HG03060 (cell line): ENCODE results near the gene UBE2J2.
"Not testable (repeated sequence)": the region's sequence is repeated elsewhere in the genome, so short reads cannot be mapped to it uniquely, and the experiment has no call there.

ENCODE experiments used
- ATAC-seq: cut with Tn5 transposase; IDR thresholded peaks from one replicate; pipeline ENCODE4 v1.9.1; 2021; ENCODE audit warnings: low read depth, moderate number of reproducible peaks; ENCODE audit not compliant: unreplicated experiment

The UBE2J2 gene

DNA sequence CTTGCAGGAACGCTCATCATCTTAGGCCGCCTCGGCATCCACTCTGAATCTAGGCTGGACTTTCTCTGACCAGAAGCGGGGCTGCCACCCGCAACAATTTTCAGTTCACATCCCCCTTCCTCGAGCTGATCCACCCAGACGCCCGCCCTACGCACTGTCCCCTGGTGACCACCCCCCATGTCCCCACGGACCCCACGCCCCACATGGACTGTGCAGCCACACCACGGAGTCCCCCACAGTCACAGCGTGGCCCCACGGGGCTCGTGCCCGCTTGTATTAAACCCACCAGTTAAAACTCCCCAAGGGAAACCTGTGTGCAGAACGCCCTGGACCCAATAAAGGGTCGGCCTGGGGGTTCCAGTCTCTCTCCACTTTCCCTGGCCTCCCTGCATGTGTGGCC is 14.1 kb downstream of the UBE2J2 start:
- ATAC-seq = no peak

DNA sequence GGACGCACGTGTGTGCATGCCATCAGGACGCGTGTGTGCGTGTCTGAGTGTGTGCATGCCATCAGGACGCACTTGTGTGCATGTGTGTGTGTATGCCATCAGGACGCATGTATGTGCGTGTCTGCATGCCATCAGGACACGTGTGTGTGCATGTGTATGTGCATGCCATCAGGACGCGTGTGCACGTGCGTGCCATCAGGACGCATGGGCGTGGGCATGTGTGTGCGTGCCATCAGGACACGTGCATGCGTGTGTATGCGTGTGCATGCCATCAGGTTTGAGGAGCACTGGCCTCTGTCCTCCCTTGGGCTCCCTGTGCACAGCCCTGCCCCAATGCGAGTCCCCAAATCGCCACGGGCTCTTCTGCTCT is 14.6 kb downstream of the UBE2J2 start:
- no peak for ATAC-seq

DNA sequence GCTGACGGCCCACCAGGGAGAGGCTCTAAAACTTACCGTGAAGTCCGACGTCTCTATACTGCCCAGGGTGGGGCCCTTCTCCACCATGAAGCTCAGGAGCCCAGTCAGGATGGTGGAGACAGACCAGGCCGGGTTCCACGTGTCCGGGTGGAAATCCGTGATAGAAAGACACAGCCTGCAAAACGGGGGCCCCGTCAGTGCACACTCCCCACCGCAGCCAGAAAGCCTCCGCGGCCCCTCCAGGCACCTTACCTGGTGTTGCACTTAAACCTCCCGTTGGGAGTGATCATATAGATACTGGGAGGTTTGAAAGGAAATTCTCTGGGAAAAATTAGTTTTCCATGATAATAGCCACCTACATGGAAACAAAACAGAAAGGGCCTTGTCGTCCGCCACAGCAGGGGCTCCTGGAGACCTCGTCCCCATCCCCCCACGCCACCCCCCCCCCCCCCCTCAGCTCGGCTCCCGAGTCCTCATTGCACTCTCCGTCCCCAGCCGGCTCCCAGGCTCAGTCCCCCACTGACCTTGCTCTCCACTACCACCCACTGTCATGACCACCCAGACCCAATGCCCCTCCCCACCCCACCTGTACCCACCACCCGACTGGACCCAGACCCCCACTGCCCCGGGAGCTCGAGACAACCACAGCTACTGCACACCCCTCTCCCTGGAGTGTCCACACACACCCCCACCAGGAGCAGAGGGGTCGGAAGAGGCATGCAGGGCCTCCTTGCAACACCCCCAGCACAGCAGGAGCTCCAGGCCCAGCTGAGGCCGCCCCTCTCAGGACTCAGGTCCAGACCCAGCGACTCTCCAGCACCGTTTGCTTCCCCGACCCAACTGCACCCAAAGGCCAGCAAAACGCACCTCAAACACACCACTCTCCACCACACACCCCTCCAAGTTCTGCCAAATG is 16.4 kb downstream of the UBE2J2 start:
- ATAC-seq = no peak

DNA sequence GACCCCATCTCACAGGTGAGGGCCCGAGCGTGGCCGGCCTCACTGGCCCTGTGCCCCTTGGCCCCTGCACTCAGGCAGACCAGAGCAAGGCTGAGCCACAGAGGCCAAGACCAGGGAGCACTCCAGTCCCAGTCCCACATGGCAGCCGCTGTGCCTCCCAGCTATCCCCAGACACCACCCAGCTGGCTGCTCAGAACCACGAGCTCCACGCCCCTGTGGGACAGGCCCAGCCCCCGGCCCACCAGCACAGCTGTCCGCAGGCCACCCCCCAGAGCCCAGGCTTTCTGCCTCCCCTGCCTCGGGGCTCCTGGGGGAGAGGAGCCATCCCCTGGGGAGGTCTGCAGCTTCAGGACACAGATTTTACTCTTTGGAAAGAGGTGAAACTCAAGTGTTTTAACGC is 18.0 kb downstream of the UBE2J2 start:
- no peak for ATAC-seq

DNA sequence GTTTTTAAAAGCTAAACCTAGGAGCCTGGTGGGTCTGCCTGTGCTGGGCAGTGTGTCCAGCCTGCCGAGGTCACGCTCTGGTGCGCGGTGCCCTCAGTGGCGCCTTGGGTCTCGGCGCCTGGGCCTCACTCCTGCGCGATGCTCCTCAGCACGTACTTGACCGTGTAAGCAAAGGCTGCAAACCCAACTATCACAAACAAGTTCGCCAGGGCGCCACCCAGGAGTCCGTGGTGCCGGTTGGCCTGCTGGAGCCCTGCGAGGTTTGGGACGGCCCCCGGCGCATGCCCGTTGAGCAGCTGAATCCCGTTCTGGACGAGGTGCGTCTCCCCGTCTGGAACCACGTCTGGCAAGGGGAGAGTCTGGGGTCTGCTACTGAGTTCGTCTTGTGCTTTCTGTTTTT is 18.6 kb downstream of the UBE2J2 start:
- ATAC-seq = no peak

DNA sequence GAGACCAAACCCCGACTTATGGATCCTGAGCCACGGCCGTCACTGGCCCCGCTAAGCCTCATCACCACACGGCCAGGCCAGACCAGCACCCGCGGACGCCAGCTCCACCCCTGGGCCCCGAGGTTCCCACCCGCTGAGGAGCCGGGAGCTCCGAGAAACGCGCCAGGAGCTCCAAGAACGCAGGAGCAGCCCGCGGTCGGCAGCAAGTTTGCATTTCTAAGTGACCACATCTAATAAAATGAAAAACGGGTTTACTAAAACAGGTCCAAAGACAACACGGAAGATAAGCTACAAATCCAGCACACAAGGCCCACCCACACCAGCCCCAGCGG is 19.0 kb downstream of the UBE2J2 start:
- ATAC-seq = no peak

DNA sequence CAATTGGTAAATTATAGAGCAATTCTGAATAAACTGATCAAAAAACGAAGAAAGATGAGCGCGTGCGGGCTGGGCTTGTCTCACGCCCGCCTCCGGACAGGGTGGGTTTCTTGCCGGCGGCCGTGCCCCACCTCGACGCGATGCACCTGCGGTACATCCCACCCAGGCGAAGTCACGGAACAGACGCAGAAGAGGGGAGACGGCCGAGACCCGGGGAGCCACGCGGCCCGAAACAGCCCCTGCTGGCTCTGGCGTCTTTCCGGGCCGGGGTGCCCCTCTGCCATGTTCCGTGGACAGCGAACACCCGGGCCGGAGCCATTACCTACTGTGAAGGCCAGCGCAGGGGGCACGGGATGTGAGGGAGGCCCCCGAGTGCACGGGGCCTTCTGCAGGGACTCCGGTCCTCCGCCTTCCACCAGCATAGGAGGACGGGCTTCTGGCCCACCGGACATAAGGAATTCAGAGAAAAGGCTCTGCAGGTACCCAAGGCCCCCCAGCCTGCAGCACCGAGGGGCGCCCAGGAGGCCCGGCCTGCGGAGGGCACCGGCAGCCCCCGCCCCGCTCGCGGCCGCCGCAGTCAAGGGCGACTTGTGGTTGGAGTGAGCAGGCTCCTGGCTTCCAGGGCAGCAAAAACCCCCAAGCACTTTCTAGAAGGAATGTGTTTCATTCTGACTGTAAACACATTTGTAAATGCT is 19.5 kb downstream of the UBE2J2 start:
- no peak for ATAC-seq

DNA sequence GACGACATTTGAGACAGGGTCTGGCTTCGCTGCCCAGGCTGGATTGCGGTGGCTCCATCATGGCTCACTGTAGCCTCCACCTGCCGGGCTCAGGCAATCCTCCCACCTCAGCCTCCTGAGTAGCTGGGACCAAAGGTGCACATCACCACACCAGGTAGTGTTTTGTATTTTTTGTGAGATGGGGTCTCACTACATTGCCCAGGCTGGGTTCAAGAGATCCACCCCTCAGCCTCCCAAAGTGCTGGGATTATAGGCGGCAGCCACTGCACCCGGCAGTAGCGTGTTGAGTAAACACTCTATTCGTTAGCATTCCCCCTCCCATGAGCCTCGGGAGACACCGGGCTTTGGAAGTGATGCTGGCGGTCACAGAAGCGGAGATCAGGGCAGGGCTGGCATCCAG is 20.3 kb downstream of the UBE2J2 start:
- ATAC-seq = no peak

DNA sequence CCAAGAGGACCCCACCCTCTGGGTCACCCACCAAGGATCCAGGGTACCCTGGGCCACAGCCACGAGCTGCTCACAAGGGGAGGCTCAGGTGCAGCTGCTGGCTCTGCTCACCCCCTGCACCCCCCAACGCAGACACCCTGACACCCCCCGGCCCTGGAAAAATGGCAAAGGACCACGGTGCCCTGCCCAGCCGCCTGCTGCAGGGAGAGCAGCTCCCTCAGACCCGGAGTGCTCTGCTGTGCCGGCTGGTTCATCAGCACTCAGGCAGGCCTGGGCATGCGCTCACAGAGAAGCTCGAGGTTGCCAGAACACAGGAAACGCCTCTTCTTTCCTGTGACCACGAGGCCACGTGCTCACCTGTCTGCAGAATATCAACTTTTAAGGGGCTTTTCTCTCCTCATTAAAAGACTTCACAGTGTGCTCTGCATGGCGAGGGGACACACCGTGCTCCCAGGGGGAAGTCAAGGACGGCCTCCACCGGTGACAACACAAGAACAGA is 22.8 kb downstream of the UBE2J2 start:
- no peak for ATAC-seq

DNA sequence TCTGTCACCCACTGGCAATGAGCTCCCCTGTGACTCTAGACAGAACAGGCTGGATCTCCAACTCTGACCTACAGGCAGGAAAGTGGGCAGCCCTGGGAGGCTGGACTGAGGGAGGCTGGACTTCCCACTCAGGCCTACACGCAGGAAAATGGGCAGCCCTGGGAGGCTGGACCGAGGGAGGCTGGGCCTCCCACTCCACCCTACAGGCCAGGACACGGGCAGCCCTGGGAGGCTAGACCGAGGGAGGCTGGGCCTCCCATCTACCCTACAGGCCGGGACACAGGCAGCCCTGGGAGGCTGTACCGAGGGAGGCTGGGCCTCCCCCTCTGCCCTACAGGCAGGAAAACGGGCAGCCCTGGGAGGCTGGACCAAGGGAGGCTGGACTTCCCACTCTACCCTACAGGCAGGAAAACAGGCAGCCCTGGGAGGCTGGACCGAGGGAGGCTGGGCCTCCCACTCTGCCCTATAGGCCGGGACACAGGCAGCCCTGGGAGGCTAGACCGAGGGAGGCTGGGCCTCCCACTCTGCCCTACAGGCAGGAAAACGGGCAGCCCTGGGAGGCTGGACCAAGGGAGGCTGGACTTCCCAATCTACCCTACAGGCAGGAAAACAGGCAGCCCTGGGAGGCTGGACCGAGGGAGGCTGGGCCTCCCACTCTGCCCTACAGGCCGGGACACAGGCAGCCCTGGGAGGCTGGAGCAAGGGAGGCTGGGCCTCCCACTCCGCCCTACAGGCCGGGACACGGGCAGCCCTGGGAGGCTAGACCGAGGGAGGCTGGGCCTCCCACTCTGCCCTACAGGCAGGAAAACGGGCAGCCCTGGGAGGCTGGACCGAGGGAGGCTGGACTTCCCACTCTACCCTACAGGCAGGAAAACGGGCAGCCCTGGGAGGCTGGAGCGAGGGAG is 25.4 kb downstream of the UBE2J2 start:
- ATAC-seq = not testable (repeated sequence)

DNA sequence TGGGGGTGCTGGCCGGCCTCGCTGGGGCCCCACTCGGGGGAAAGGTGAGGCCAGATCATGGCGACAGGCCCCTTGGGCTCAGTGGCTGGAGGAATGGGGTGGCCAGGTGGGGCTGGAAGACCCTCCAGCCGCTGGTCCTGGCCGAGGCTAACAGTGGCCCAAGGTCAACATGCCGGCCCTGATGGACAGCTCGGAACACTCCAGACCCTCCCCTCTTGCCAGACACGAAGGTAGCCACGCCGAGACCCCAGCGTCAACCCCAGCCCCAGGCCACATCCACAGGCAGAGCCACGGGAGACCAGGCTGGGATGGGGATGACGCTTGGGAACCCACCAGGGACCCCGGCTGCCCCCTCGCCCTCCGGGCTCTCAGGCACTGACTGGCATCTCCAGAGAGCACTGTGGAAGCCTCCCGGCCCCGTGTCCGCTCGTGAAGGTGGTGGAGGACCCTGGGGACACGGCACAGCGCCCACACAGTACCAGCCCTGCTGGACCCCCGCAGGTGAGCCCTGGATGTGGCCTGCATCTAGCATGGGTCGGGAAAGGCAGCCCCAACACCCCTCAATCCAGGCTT is 26.2 kb downstream of the UBE2J2 start:
- ATAC-seq = no peak

DNA sequence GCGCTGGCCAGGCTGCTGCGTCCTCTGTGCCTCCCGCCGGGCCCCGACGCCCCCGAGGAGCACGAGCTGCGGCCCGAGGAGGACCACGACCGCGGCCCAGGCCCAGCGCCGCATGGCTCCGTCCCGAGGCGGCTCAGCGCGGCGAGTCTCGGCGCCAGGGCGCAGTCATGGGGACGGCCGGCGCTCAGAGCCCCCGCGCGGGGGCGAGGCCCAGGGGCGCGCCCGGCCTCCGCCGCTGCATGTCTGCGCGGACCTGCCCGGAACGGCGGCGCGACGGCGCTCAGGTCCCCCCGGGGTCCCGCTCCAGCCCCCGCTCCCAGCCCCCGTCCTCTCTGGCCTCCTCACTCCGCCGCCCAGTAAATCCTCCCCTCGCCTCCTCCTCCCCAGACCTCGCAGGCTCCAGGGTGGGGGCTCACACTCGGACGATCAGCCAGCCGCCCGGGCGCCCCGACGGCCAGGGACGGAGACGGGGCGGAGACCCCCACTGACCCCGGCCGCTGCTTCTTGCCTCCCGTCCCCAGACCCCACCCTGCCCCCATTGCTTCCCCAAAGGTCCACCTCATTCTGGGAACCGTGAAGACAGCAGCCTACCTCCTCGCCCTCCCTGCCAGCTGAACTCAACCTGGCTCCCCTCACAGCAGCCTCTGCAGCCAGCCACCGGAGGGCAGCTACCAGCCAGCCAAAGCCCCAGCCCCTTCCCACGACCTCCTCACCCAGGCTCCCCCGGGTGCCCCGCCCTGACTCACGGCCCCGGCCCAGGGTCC is 26.9 kb downstream of the UBE2J2 start, which contains the start of gene C1QTNF12:
Gene C1QTNF12 (minus strand): TSS at position 146 of the 764 bp plus-strand sequence. CDS start 32 bp downstream, at position 114.
- no peak for ATAC-seq

DNA sequence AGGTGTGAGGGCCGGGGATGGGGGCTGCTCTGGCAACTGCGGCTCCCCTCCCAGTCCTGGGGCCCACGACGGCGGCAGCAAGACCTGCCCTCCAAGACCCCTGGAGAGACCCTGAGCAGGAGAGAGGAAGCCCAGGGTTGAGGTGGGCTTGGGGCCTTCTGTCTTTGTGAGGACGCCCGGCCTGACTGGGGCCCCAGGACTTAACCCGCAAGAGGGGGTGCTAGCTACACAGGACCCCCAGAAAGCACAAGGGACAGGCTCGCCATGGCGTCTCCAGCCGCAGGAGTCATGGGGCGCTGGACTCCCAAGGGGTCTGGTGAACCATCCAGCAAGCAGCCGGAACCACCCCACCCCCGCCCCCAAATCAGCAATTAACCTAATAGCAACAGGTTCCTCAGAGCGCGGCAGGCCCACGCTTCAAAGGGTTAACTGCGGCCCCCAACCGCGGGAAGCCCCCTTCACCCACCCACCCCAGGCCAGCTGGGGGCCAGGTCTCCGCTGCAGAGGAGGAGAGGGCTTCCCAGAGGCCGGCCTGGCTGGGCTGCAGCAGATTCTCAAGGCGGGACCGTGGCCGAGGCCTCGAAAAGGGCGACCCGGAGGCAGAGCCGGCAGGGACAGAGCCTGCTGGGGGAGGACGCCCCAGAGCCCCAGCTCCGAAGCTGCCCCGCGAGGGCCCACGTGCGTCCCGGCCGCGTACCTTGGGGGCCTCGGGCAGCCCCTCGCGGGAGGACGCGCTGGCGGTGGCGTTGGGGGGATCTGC is 27.7 kb downstream of the UBE2J2 start:
- ATAC-seq = no peak

DNA sequence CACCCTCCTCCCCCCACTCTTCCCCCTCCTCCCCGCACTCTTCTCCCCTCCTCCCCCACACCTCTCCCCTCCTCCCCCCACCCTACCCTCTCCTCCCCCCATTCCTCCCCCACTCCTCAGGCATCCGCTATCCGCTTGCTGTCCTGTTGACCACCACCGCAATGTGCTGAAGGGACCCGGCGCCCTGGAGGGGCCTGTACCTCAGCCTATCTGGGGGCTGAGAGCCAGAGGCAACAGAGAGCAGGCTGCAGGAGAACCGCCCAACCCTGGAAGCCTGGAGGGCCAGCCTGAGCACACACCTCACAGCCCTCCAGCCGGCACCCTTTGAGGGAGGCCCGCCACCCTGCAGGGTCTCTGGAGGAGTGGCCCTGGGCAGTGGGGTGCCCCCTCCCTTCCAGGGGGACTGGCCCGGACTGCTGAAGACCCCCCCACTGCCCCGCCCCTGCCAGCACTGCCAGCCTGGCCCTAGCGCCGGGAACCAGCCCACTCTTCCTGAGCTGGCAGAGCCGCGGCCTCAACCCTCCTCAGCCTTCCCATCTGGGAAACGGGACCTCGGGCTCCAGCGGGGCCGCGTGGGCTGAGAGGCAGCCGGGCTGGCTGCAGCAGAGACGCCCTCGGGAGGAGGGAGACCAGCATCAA is 28.4 kb downstream of the UBE2J2 start:
- ATAC-seq = no peak

DNA sequence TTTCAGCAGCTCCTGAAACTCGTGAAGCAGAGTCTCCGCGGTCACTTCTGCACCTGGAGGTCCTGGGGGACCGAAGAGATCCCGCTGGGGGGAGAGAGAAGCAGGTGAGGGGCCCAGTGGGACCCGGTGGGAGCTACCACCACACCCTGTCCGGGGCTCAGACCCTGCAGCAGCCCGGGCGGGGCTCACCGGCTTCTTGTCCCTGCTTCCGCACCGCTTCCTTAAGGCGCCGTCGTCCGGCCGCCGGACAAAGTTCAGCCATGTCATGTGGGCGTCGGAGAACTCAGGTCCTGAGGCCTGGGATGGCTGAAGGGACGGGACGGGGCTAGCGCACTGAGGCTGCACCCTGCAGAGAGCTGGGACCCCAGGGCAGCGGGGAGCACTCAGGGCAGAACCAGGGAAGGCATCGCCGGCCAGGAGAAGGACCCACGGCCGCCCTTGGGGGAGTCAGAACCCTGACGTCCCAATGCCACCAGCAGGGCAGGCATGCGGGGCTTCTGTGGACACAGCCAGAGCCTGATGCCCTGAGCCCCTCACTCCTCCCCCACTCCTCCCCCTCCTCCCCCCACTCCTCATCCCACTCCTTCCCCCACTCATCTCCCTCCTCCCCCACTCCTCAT is 29.4 kb downstream of the UBE2J2 start:
- ATAC-seq = no peak

DNA sequence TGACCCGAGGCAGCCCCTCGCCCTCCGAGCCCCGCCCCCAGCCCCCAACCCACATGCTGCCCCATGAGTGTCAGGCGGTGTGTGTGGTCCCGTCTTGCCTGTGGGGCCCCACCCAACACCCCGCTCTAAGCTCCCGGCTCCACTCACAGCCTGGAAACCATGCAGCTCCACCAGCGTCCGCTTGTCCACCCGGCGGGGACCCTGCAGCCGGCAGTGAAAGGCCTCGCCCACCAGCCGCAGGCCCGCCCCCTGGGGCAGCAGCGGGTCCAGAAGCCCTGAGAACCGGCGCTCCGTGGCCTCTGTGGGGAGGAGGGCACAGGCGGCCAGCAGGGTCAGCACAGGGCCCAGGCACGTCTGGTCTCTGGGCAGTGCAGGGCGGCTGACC is 29.9 kb downstream of the UBE2J2 start:
- ATAC-seq = no peak

DNA sequence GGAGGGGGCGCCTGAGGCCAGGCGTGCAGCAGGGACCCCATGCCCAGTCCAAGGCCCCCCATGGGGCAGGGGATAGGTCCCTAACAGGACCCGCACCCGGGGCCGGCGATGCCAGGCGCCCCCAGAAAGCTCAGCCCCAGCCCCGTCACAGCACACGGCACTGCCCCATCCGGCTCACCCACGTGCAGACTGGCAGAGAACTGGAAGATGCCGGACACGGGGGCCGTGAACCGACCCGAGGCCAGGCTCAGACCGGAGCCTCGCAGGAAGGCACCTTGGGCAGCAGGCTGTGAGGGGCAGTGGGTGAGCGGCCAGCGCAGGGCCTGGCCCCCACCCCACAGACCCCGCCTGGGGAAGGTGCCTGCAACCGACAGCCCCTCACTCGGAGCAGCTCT is 30.4 kb downstream of the UBE2J2 start:
- ATAC-seq = no peak
